Activated CD4-positive, alpha-beta T cell treated with anti-CD3 and anti-CD28 coated beads, Interleukin-2, amount 10 ng/mL, durations not matched to agents 7 days and 5 days (primary cell): ENCODE measurements around the gene SCYGR2. TPM values are rescaled to one million over a fixed set of nuclear protein-coding genes. Genes with fewer than 3 reads are reported as not detected.

Experiments
- CTCF ChIA-PET: fragments of 350-600 bp; sonication (Branson Sonifier 250); formaldehyde crosslinking; loops from one replicate; lab custom pipeline; 2021; ENCODE audit warnings: antibody characterized with exemption; lab: Charles Lee
- POLR2A ChIA-PET: fragments of 350-600 bp; sonication (Branson Sonifier 250); formaldehyde crosslinking; loops from one replicate; lab custom pipeline; 2021; ENCODE audit warnings: antibody characterized with exemption; lab: Charles Lee
- DNase-seq: peaks from one replicate; pipeline ENCODE4 v3.0.0-alpha.2; 2020
- H3K27ac Mint-ChIP-seq: one replicate; pipeline ENCODE4 v1.8.0; 2021; ENCODE audit warnings: mild to moderate bottlenecking, moderate library complexity, mixed read lengths
- H3K27me3 Mint-ChIP-seq: one replicate; pipeline ENCODE4 v1.8.0; 2021; ENCODE audit warnings: mixed read lengths
- H3K36me3 Mint-ChIP-seq: one replicate; pipeline ENCODE4 v1.8.0; 2021; ENCODE audit warnings: low read depth, mixed read lengths
- H3K4me1 Mint-ChIP-seq: one replicate; pipeline ENCODE4 v1.8.0; 2021; ENCODE audit warnings: mixed read lengths
- H3K4me3 Mint-ChIP-seq: one replicate; pipeline ENCODE4 v1.8.0; 2021; ENCODE audit warnings: mild to moderate bottlenecking, moderate library complexity, mixed read lengths
- H3K9me3 Mint-ChIP-seq: one replicate; pipeline ENCODE4 v1.8.0; 2021; ENCODE audit warnings: mixed read lengths
- total RNA-seq, 2 experiments: library from RNA; stranded (reverse); gene quantifications; one replicate each; pipeline ENCODE4 v1.2.3, GENCODE V29; 2021

SCYGR2 gene
- total RNA-seq, 2 experiments from 2014 or later: not detected

DNA sequence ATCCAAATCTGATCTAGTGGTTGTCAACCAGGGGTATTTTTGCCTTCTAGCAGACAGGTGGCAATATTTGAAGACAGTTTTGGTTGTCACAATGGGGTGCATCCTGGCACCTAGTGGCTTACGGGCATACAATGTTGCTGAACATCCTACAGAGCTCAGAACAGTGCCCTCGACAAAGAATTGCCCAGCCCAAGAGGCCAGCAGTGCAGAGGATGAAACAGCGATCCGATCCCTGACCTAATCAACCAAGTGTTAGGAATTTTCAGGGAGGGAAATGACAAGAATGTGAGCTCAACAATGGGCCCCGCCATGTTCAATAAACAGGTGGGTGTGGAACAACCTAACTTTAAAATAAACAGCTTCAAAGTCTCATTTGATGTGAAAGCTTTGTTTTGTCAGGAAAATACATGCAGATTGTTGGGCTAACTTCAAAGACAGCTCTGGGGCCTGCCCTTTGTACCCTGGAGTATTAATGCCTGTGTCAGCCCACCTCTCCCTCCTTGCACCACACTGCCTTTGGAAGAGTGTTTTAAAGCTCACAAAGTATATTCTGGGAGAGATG is 45.4 kb downstream of the SCYGR2 start:
- CTCF ChIA-PET: no interaction called here
- no peaks in the 10 kb centered on the region for H3K9me3 Mint-ChIP-seq
- H3K4me3 Mint-ChIP-seq: no peak overlapping the region
- H3K27me3 Mint-ChIP-seq: peaks cover 8% of the 10 kb centered on the region
- no peaks in the 10 kb centered on the region for H3K36me3 Mint-ChIP-seq
- no peak overlapping the region for H3K27ac Mint-ChIP-seq
- POLR2A ChIA-PET: no interaction called here
- DNase-seq: no peak
- H3K4me1 Mint-ChIP-seq: no peaks in the 10 kb centered on the region

Other genes starting within 250 kb of the SCYGR2 start
- gene TM4SF20, start 219.6 kb upstream of the SCYGR2 start, total RNA-seq: not detected
- gene SCYGR1, start 210.9 kb upstream of the SCYGR2 start, total RNA-seq: not detected
- gene AGFG1, start 126.7 kb upstream of the SCYGR2 start, total RNA-seq: 10 to 100 TPM; 59.9 to 80.1 TPM
- not detected for gene SCYGR3, start 15.9 kb downstream of the SCYGR2 start, total RNA-seq
- not detected for gene SCYGR4, start 18.6 kb downstream of the SCYGR2 start, total RNA-seq
- not detected for gene SCYGR5, start 67.9 kb downstream of the SCYGR2 start, total RNA-seq
- not detected for gene SLC19A3, start 119.1 kb downstream of the SCYGR2 start, total RNA-seq
- gene SCYGR6, start 125.9 kb downstream of the SCYGR2 start, total RNA-seq: not detected
- gene SCYGR7, start 129.4 kb downstream of the SCYGR2 start, total RNA-seq: not detected
- gene SCYGR8, start 147.0 kb downstream of the SCYGR2 start, total RNA-seq: not detected
- gene CCL20, start 214.9 kb downstream of the SCYGR2 start, total RNA-seq: under 1 TPM in 1 of 2 experiments, not detected in 1; 0.37 TPM